ENCODE results near the gene EIF4E3. TPM values are rescaled to one million over a fixed set of nuclear protein-coding genes. Genes with fewer than 3 reads are reported as not detected.

Gene EIF4E3
- total RNA-seq, 1 experiment from 2014 or later, result 4.1 TPM

- DNase-seq (ENCODE audit: low read depth, low spot score), result no peak
- in situ Hi-C loops (cut with HindIII; ENCODE audit: low pct_unique_long_range_greater_than_20kb, low sequenced_read_pairs), result no loop called here
Measured at GRCh38 chr3:71702131-71703024, 22.8 kb downstream of the EIF4E3 start.

GRCh38 chr3:71701251-71701762 is 23.9 kb downstream of the EIF4E3 start:
- in situ Hi-C loops (cut with HindIII; ENCODE audit: low pct_unique_long_range_greater_than_20kb, low sequenced_read_pairs), result no loop called here
- DNase-seq (ENCODE audit: low read depth, low spot score), result no peak

- DNase-seq (ENCODE audit: low read depth, low spot score), result peak; percentile 89
- in situ Hi-C loops (cut with HindIII; ENCODE audit: low pct_unique_long_range_greater_than_20kb, low sequenced_read_pairs), result no loop called here
Measured at GRCh38 chr3:71695000-71695482, 30.2 kb downstream of the EIF4E3 start.

- DNase-seq (ENCODE audit: low read depth, low spot score), result peak; percentile 56
- in situ Hi-C loops (cut with HindIII; ENCODE audit: low pct_unique_long_range_greater_than_20kb, low sequenced_read_pairs), result no loop called here
Measured at GRCh38 chr3:71694358-71694999, 30.7 kb downstream of the EIF4E3 start.

- in situ Hi-C loops (cut with HindIII; ENCODE audit: low pct_unique_long_range_greater_than_20kb, low sequenced_read_pairs), result no loop called here
- no peak for DNase-seq (ENCODE audit: low read depth, low spot score)
Measured at GRCh38 chr3:71693641-71694040, 31.6 kb downstream of the EIF4E3 start.

GRCh38 chr3:71692139-71692538 is 33.1 kb downstream of the EIF4E3 start:
- in situ Hi-C loops (cut with HindIII; ENCODE audit: low pct_unique_long_range_greater_than_20kb, low sequenced_read_pairs), result no loop called here
- DNase-seq (ENCODE audit: low read depth, low spot score), result no peak

GRCh38 chr3:71690341-71690841 is 34.8 kb downstream of the EIF4E3 start:
- in situ Hi-C loops (cut with HindIII; ENCODE audit: low pct_unique_long_range_greater_than_20kb, low sequenced_read_pairs), result no loop called here
- DNase-seq (ENCODE audit: low read depth, low spot score), result peak; percentile 57

- in situ Hi-C loops (cut with HindIII; ENCODE audit: low pct_unique_long_range_greater_than_20kb, low sequenced_read_pairs), result no loop called here
- no peak for DNase-seq (ENCODE audit: low read depth, low spot score)
Measured at GRCh38 chr3:71689291-71689690, 35.9 kb downstream of the EIF4E3 start.

- DNase-seq (ENCODE audit: low read depth, low spot score), result no peak
- in situ Hi-C loops (cut with HindIII; ENCODE audit: low pct_unique_long_range_greater_than_20kb, low sequenced_read_pairs), result no loop called here
Measured at GRCh38 chr3:71688121-71688520, 37.1 kb downstream of the EIF4E3 start.

GRCh38 chr3:71685686-71686085 is 39.5 kb downstream of the EIF4E3 start:
- in situ Hi-C loops (cut with HindIII; ENCODE audit: low pct_unique_long_range_greater_than_20kb, low sequenced_read_pairs), result no loop called here
- no peak for DNase-seq (ENCODE audit: low read depth, low spot score)

GRCh38 chr3:71684757-71685386 is 40.3 kb downstream of the EIF4E3 start:
- DNase-seq (ENCODE audit: low read depth, low spot score), result no peak
- in situ Hi-C loops (cut with HindIII; ENCODE audit: low pct_unique_long_range_greater_than_20kb, low sequenced_read_pairs), result no loop called here

GRCh38 chr3:71684046-71684756 is 41.0 kb downstream of the EIF4E3 start:
- in situ Hi-C loops (cut with HindIII; ENCODE audit: low pct_unique_long_range_greater_than_20kb, low sequenced_read_pairs), result no loop called here
- no peak for DNase-seq (ENCODE audit: low read depth, low spot score)

- in situ Hi-C loops (cut with HindIII; ENCODE audit: low pct_unique_long_range_greater_than_20kb, low sequenced_read_pairs), result no loop called here
- peak; percentile 90 for DNase-seq (ENCODE audit: low read depth, low spot score)
Measured at GRCh38 chr3:71681224-71681668, 44.0 kb downstream of the EIF4E3 start.

GRCh38 chr3:71680603-71681002 is 44.6 kb downstream of the EIF4E3 start:
- in situ Hi-C loops (cut with HindIII; ENCODE audit: low pct_unique_long_range_greater_than_20kb, low sequenced_read_pairs), result no loop called here
- DNase-seq (ENCODE audit: low read depth, low spot score), result no peak

GRCh38 chr3:71676931-71677330 is 48.3 kb downstream of the EIF4E3 start:
- DNase-seq (ENCODE audit: low read depth, low spot score), result no peak
- in situ Hi-C loops (cut with HindIII; ENCODE audit: low pct_unique_long_range_greater_than_20kb, low sequenced_read_pairs), result no loop called here

- in situ Hi-C loops (cut with HindIII; ENCODE audit: low pct_unique_long_range_greater_than_20kb, low sequenced_read_pairs), result no loop called here
Measured at GRCh38 chr3:71673486-71673885, 51.7 kb downstream of the EIF4E3 start.

GRCh38 chr3:71672807-71673206 is 52.4 kb downstream of the EIF4E3 start:
- in situ Hi-C loops (cut with HindIII; ENCODE audit: low pct_unique_long_range_greater_than_20kb, low sequenced_read_pairs), result no loop called here
- no peak for DNase-seq (ENCODE audit: low read depth, low spot score)

More at GRCh38 chr3:71673486-71673885, 51.7 kb downstream of the EIF4E3 start:
- DNase-seq (ENCODE audit: low read depth, low spot score), result no peak
